ENCODE results near the gene NLK. TPM values are rescaled to one million over a fixed set of nuclear protein-coding genes. Genes with fewer than 3 reads are reported as not detected.

Gene NLK
- total RNA-seq, 1 experiment from 2014 or later, result 31.8 TPM

- H2BK120ac ChIP-seq (ENCODE audit: low read depth, low read length, poor library complexity, severe bottlenecking), result no peak overlapping the region
- Mint-ChIP-seq H3K4me1 (peaks cover 0 to 2% of the 10 kb centered on the region in 2 experiments; a peak in 1 of 4 replicates), H3K9me3 (peaks cover 9 to 10% of the 10 kb centered on the region in 2 experiments; a peak in 4 of 5 replicates)
These were observed 145.5 kb downstream of the NLK start for GRCh38 chr17:28187931-28188330.

More at GRCh38 chr17:28187931-28188330, 145.5 kb downstream of the NLK start:
- no peak overlapping the region for H3K27ac ChIP-seq (ENCODE audit: insufficient read length, low read depth, low read length)
- no peak overlapping the region for H4K8ac ChIP-seq (replicated peaks; ENCODE audit: insufficient read length, low read depth, low read length)
- no peak overlapping the region for H2BK20ac ChIP-seq (ENCODE audit: low read depth, low read length, poor library complexity, severe bottlenecking)
- no peaks in the 10 kb centered on the region for H3K27me3 ChIP-seq (ENCODE audit: insufficient read depth, low read length)
- no peaks in the 10 kb centered on the region for H3K4me1 ChIP-seq (ENCODE audit: insufficient read depth, low read length)
- H3K56ac ChIP-seq (ENCODE audit: insufficient read length, low read depth, low read length), result no peak overlapping the region
- no peak overlapping the region for H3K4me3 Mint-ChIP-seq
- no peak overlapping the region for H2BK5ac ChIP-seq (ENCODE audit: insufficient read length, low read length)
- H3K14ac ChIP-seq (ENCODE audit: insufficient read depth, low read length), result no peak overlapping the region
- H3K27me3 Mint-ChIP-seq (ENCODE audit: low read depth), result no peaks in the 10 kb centered on the region
- H3T11ph ChIP-seq (ENCODE audit: low read length), result no peak overlapping the region
- H3K36me3 Mint-ChIP-seq (ENCODE audit: insufficient read depth in 1 of 3, low read depth in 3 of 3), result peaks cover 24 to 45% (median 35%) of the 10 kb centered on the region in 3 experiments
- no peak overlapping the region for H3K4ac ChIP-seq (ENCODE audit: low read depth, low read length)
- H2AK5ac ChIP-seq (ENCODE audit: insufficient read length, low read length), result no peak overlapping the region
- H2BK12ac ChIP-seq (ENCODE audit: insufficient read length, low read depth, low read length), result no peak overlapping the region
- H3K9ac ChIP-seq (ENCODE audit: extremely low read depth, insufficient read length, low read length), result no peak overlapping the region
- no peak overlapping the region for H4K5ac ChIP-seq (ENCODE audit: insufficient read length, low read depth, low read length)
- H3K9me3 ChIP-seq (ENCODE audit: control insufficient read depth, low read depth, low read length), result no peaks in the 10 kb centered on the region
- H3K79me1 ChIP-seq (ENCODE audit: insufficient read depth, low read depth, low read length, poor library complexity, severe bottlenecking), result no peaks in the 10 kb centered on the region
- H3K18ac ChIP-seq (ENCODE audit: insufficient read length, low read depth, low read length), result no peak overlapping the region
- DNase-seq, result no peak
- no peak overlapping the region for H3K4me2 ChIP-seq (ENCODE audit: insufficient read depth, insufficient read length, low read length)
- TF ChIP-seq, protein P1, sequence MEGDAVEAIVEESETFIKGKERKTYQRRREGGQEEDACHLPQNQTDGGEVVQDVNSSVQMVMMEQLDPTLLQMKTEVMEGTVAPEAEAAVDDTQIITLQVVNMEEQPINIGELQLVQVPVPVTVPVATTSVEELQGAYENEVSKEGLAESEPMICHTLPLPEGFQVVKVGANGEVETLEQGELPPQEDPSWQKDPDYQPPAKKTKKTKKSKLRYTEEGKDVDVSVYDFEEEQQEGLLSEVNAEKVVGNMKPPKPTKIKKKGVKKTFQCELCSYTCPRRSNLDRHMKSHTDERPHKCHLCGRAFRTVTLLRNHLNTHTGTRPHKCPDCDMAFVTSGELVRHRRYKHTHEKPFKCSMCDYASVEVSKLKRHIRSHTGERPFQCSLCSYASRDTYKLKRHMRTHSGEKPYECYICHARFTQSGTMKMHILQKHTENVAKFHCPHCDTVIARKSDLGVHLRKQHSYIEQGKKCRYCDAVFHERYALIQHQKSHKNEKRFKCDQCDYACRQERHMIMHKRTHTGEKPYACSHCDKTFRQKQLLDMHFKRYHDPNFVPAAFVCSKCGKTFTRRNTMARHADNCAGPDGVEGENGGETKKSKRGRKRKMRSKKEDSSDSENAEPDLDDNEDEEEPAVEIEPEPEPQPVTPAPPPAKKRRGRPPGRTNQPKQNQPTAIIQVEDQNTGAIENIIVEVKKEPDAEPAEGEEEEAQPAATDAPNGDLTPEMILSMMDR (conservative IDR thresholded peaks at IDR 0.05), result no peak
- no peaks in the 10 kb centered on the region for H3K23me2 ChIP-seq (ENCODE audit: insufficient read length, low read depth, low read length, poor library complexity, severe bottlenecking)
- no peak overlapping the region for H3K23ac ChIP-seq (ENCODE audit: insufficient read length, low read depth, low read length)
- H4K20me1 ChIP-seq (ENCODE audit: control insufficient read depth, insufficient read depth, insufficient read length), result no peaks in the 10 kb centered on the region
- no CpG with 5 or more reads among the region's 2 CpGs for WGBS (ENCODE audit: extremely low coverage, insufficient read length, low lambda C conversion rate)
- H2AFZ ChIP-seq (ENCODE audit: low read length), result no peak overlapping the region
- H2BK15ac ChIP-seq (ENCODE audit: low read depth, low read length), result no peak overlapping the region
- no peak overlapping the region for H3K27ac Mint-ChIP-seq
- no peaks in the 10 kb centered on the region; the same call in 1 of the 2 replicates for H3K79me2 ChIP-seq (ENCODE audit: insufficient read depth, low read length)
- H4K91ac ChIP-seq (ENCODE audit: insufficient read length, low read depth, low read length), result no peak overlapping the region

All from H9 (cell line).